Gastrocnemius medialis (tissue), 4 donors: ENCODE results near the gene DLG4.

ENCODE experiments used
- POLR2A ChIP-seq, 2 donors: fragments of 450-650 bp; IDR thresholded peaks; one replicate each; pipeline ENCODE4 v1.6.1; 2017; ENCODE audit warnings: antibody characterized with exemption in 2 of 2, mild to moderate bottlenecking in 2 of 2, moderate library complexity in 2 of 2
- TF ChIP-seq, protein P1 (sequence below), 5 experiments: fragments of 450-650 bp in 3 of 5; fragments of 200-600 bp in 2 of 5; sonication (generic) in 2 of 5; IDR thresholded peaks in 4 of 5; conservative IDR thresholded peaks in 1 of 5; 1 replicate in 4 of 5; 2 replicates in 1 of 5; pipeline ENCODE4 v1.5.1; 2016 to 2019; ENCODE audit warnings: antibody characterized with exemption in 5 of 5, mild to moderate bottlenecking in 3 of 5, moderate library complexity in 3 of 5

DNA sequence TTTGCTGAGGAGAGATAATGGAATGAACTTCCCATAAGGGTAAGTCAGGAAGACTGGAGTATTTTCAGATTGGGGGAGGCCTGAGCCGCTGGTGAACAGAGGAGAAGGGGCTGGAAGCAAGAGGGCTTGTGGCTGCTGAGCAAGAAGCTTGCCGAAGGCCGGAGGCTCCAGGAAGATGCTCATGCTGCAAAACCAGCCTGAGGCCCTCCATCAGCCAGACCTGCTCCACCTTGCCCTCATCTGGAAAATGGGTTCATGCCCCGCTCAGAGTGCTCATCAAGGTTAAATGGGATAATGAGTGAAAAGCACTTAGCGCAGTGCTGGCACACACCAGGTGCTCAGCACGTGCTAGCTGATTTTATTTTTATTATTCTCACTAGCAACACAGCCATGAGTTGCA lies 35.0 kb downstream of the DLG4 start:
- TF ChIP-seq, protein P1, sequence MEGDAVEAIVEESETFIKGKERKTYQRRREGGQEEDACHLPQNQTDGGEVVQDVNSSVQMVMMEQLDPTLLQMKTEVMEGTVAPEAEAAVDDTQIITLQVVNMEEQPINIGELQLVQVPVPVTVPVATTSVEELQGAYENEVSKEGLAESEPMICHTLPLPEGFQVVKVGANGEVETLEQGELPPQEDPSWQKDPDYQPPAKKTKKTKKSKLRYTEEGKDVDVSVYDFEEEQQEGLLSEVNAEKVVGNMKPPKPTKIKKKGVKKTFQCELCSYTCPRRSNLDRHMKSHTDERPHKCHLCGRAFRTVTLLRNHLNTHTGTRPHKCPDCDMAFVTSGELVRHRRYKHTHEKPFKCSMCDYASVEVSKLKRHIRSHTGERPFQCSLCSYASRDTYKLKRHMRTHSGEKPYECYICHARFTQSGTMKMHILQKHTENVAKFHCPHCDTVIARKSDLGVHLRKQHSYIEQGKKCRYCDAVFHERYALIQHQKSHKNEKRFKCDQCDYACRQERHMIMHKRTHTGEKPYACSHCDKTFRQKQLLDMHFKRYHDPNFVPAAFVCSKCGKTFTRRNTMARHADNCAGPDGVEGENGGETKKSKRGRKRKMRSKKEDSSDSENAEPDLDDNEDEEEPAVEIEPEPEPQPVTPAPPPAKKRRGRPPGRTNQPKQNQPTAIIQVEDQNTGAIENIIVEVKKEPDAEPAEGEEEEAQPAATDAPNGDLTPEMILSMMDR (IDR thresholded peaks at IDR 0.05 in 4 of 5, conservative IDR thresholded peaks at IDR 0.05 in 1 of 5): no peak
- no peak for TF ChIP-seq POLR2A (IDR thresholded peaks at IDR 0.05)
